CD4-positive, CD25-positive, alpha-beta regulatory T cell (primary cell): ENCODE results near the gene AGAP1. TPM values are rescaled to one million over a fixed set of nuclear protein-coding genes. Genes with fewer than 3 reads are reported as not detected.

Source experiments
- ATAC-seq, 2 donors: fragments of 150-1000 bp; cut with Tn5 transposase; one replicate each; pipeline ENCODE4 v1.10.0; 2021; ENCODE audit warnings: low read depth in 2 of 2, moderate number of reproducible peaks in 2 of 2, moderate library complexity in 1 of 2
- DNase-seq, 3 donors: peaks; one replicate each; pipeline versions ENCODE4 v3.0.0 to v3.0.0-alpha.2; 2012 to 2022; ENCODE audit warnings: mixed read lengths in 1 of 3
- H3K27ac ChIP-seq: one replicate; pipeline ENCODE4 v1.7.0; 2013; ENCODE audit warnings: mild to moderate bottlenecking, low read length; ENCODE audit not compliant: insufficient read depth, poor library complexity, severe bottlenecking
- H3K27me3 ChIP-seq: one replicate; pipeline ENCODE4 v1.7.0; 2013; ENCODE audit warnings: low read length; ENCODE audit not compliant: control insufficient read depth, insufficient read depth
- H3K36me3 ChIP-seq: one replicate; pipeline ENCODE4 v1.7.0; 2013; ENCODE audit warnings: mild to moderate bottlenecking, low read length, moderate library complexity; ENCODE audit not compliant: control insufficient read depth, insufficient read depth
- H3K4me1 ChIP-seq: 2 replicates; pipeline ENCODE4 v1.7.0; 2013; ENCODE audit warnings: mild to moderate bottlenecking, low read length; ENCODE audit not compliant: insufficient read depth, control insufficient read depth, poor library complexity, severe bottlenecking
- H3K4me3 ChIP-seq: one replicate; pipeline ENCODE4 v1.7.0; 2013; ENCODE audit warnings: low read depth, mild to moderate bottlenecking, low read length, moderate library complexity
- H3K9me3 ChIP-seq, 2 experiments: 1 replicate in 1 of 2; 2 replicates in 1 of 2; pipeline ENCODE4 v1.7.0; 2013; ENCODE audit warnings: low read length in 2 of 2, mild to moderate bottlenecking in 1 of 2, moderate library complexity in 1 of 2; ENCODE audit not compliant: control insufficient read depth in 2 of 2
- H3K27ac Mint-ChIP-seq, 3 donors: one replicate each; pipeline ENCODE4 v1.8.0; 2020 to 2022; ENCODE audit warnings: mild to moderate bottlenecking in 3 of 3, mixed read lengths in 3 of 3, moderate library complexity in 2 of 3
- H3K27me3 Mint-ChIP-seq: one replicate; pipeline ENCODE4 v1.8.0; 2022; ENCODE audit warnings: mild to moderate bottlenecking, mixed read lengths
- H3K36me3 Mint-ChIP-seq: one replicate; pipeline ENCODE4 v1.8.0; 2020; ENCODE audit warnings: mixed read lengths
- H3K4me1 Mint-ChIP-seq, 4 donors: one replicate each; pipeline ENCODE4 v1.8.0; 2020 to 2022; ENCODE audit warnings: mixed read lengths in 4 of 4, mild to moderate bottlenecking in 1 of 4
- H3K4me3 Mint-ChIP-seq, 4 donors: one replicate each; pipeline ENCODE4 v1.8.0; 2020 to 2022; ENCODE audit warnings: mild to moderate bottlenecking in 4 of 4, mixed read lengths in 4 of 4, moderate library complexity in 3 of 4
- H3K9me3 Mint-ChIP-seq, 7 donors: one replicate each; pipeline ENCODE4 v1.8.0; 2020 to 2022; ENCODE audit warnings: mixed read lengths in 7 of 7, mild to moderate bottlenecking in 3 of 7, moderate library complexity in 2 of 7
- polyA plus RNA-seq, 4 donors: library from polyadenylated mRNA; unstranded; fragments of 300-500 nt; fragmentation: Illumina TruSeq; gene quantifications; one replicate each; pipeline ENCODE4 v1.2.3, GENCODE V29; 2021
- total RNA-seq: library from RNA; stranded (reverse); gene quantifications from one replicate; pipeline ENCODE4 v1.2.3, GENCODE V29; 2022

The AGAP1 gene
- total and polyA plus RNA-seq, 5 donors from 2014 or later = 0.99 TPM; not detected in 4

- no peaks in the 10 kb centered on the region for H3K36me3 ChIP-seq
- no peaks in the 10 kb centered on the region for H3K4me1 ChIP-seq
- Mint-ChIP-seq H3K4me1 (no peaks in the 10 kb centered on the region), H3K4me3 (no peak overlapping the region), H3K27ac (no peak overlapping the region), H3K9me3 (peaks cover 0 to 9% (median 2%) of the 10 kb centered on the region in 7 donors), H3K36me3 (no peaks in the 10 kb centered on the region), H3K27me3 (peaks cover 13% of the 10 kb centered on the region)
- DNase-seq (no peak), ATAC-seq (no peak)
- no peaks in the 10 kb centered on the region for H3K9me3 ChIP-seq
- H3K4me3 ChIP-seq = no peak overlapping the region
- H3K27ac ChIP-seq = no peak overlapping the region
- no peaks in the 10 kb centered on the region for H3K27me3 ChIP-seq
These were observed 417.9 kb downstream of the AGAP1 start for GRCh38 chr2:235911633-235912233.

GRCh38 chr2:235914756-235915155 lies 420.9 kb downstream of the AGAP1 start:
- H3K4me3 ChIP-seq = no peak overlapping the region
- H3K4me1 ChIP-seq = no peaks in the 10 kb centered on the region
- Mint-ChIP-seq H3K9me3 (peaks cover 0 to 9% (median 4%) of the 10 kb centered on the region in 7 donors), H3K27ac (no peak overlapping the region), H3K4me1 (no peaks in the 10 kb centered on the region), H3K36me3 (no peaks in the 10 kb centered on the region), H3K27me3 (peaks cover 5% of the 10 kb centered on the region), H3K4me3 (no peak overlapping the region)
- H3K27me3 ChIP-seq = no peaks in the 10 kb centered on the region
- no peaks in the 10 kb centered on the region for H3K9me3 ChIP-seq
- DNase-seq = no peak
- no peaks in the 10 kb centered on the region for H3K36me3 ChIP-seq
- H3K27ac ChIP-seq = no peak overlapping the region
- no peak for ATAC-seq

- ATAC-seq = no peak
- Mint-ChIP-seq H3K27me3 (peaks cover 8% of the 10 kb centered on the region), H3K4me1 (no peaks in the 10 kb centered on the region), H3K9me3 (peaks cover 0 to 9% (median 4%) of the 10 kb centered on the region in 7 donors), H3K4me3 (no peak overlapping the region), H3K27ac (no peak overlapping the region), H3K36me3 (no peaks in the 10 kb centered on the region)
- Histone ChIP-seq H3K4me3 (no peak overlapping the region), H3K36me3 (no peaks in the 10 kb centered on the region), H3K4me1 (no peaks in the 10 kb centered on the region), H3K9me3 (no peaks in the 10 kb centered on the region), H3K27ac (no peak overlapping the region), H3K27me3 (no peaks in the 10 kb centered on the region)
- DNase-seq = no peak
These were observed 423.7 kb downstream of the AGAP1 start for GRCh38 chr2:235917506-235917905.

GRCh38 chr2:235918876-235919275 lies 425.0 kb downstream of the AGAP1 start:
- no peak overlapping the region for H3K27ac ChIP-seq
- H3K4me1 ChIP-seq = no peaks in the 10 kb centered on the region
- no peaks in the 10 kb centered on the region for H3K36me3 ChIP-seq
- Mint-ChIP-seq H3K4me1 (no peaks in the 10 kb centered on the region), H3K4me3 (no peak overlapping the region), H3K27ac (no peak overlapping the region), H3K9me3 (peaks cover 0 to 9% (median 4%) of the 10 kb centered on the region in 7 donors), H3K36me3 (no peaks in the 10 kb centered on the region), H3K27me3 (peaks cover 8% of the 10 kb centered on the region)
- no peaks in the 10 kb centered on the region for H3K9me3 ChIP-seq
- H3K4me3 ChIP-seq = no peak overlapping the region
- no peaks in the 10 kb centered on the region for H3K27me3 ChIP-seq
- ATAC-seq (no peak), DNase-seq (no peak)

- Histone ChIP-seq H3K4me1 (no peaks in the 10 kb centered on the region), H3K36me3 (no peaks in the 10 kb centered on the region), H3K4me3 (no peak overlapping the region), H3K27me3 (no peaks in the 10 kb centered on the region), H3K9me3 (no peaks in the 10 kb centered on the region), H3K27ac (no peak overlapping the region)
- H3K27me3 Mint-ChIP-seq = peaks cover 8% of the 10 kb centered on the region
- H3K27ac Mint-ChIP-seq = no peak overlapping the region
- no peaks in the 10 kb centered on the region for H3K36me3 Mint-ChIP-seq
- no peak for DNase-seq
- H3K4me3 Mint-ChIP-seq = no peak overlapping the region
- no peaks in the 10 kb centered on the region for H3K4me1 Mint-ChIP-seq
- ATAC-seq = no peak
- H3K9me3 Mint-ChIP-seq = peaks cover 0 to 9% (median 2%) of the 10 kb centered on the region in 7 donors
These were observed 426.5 kb downstream of the AGAP1 start for GRCh38 chr2:235920216-235920865.

- H3K4me1 ChIP-seq = no peaks in the 10 kb centered on the region
- Mint-ChIP-seq H3K9me3 (peaks cover 0 to 2% (median 0%) of the 10 kb centered on the region in 7 donors), H3K4me3 (no peak overlapping the region), H3K27ac (no peak overlapping the region), H3K4me1 (no peaks in the 10 kb centered on the region), H3K36me3 (no peaks in the 10 kb centered on the region), H3K27me3 (peaks cover 12% of the 10 kb centered on the region)
- H3K27me3 ChIP-seq = no peaks in the 10 kb centered on the region
- no peak overlapping the region for H3K4me3 ChIP-seq
- H3K36me3 ChIP-seq = no peaks in the 10 kb centered on the region
- no peaks in the 10 kb centered on the region for H3K9me3 ChIP-seq
- no peak for ATAC-seq
- DNase-seq = no peak
- H3K27ac ChIP-seq = no peak overlapping the region
These were observed 427.8 kb downstream of the AGAP1 start for GRCh38 chr2:235921508-235922191.

GRCh38 chr2:235922839-235923238 lies 429.0 kb downstream of the AGAP1 start:
- H3K4me3 ChIP-seq = no peak overlapping the region
- H3K27ac ChIP-seq = no peak overlapping the region
- Mint-ChIP-seq H3K9me3 (peaks cover 0 to 2% (median 0%) of the 10 kb centered on the region in 7 donors), H3K27me3 (peaks cover 12% of the 10 kb centered on the region), H3K4me1 (no peaks in the 10 kb centered on the region), H3K4me3 (no peak overlapping the region), H3K36me3 (no peaks in the 10 kb centered on the region), H3K27ac (no peak overlapping the region)
- no peaks in the 10 kb centered on the region for H3K4me1 ChIP-seq
- H3K9me3 ChIP-seq = no peaks in the 10 kb centered on the region
- ATAC-seq (no peak), DNase-seq (no peak)
- no peaks in the 10 kb centered on the region for H3K27me3 ChIP-seq
- H3K36me3 ChIP-seq = no peaks in the 10 kb centered on the region
